HG02884 (cell line): ENCODE measurements around the gene TEX11.
"Not testable (repeated sequence)": the region's sequence is repeated elsewhere in the genome, so short reads cannot be mapped to it uniquely, and the experiment has no call there.

Experiments used
- ATAC-seq: cut with Tn5 transposase; IDR thresholded peaks from one replicate; pipeline ENCODE4 v1.9.1; 2021; ENCODE audit warnings: mild to moderate bottlenecking, moderate library complexity; ENCODE audit not compliant: unreplicated experiment

Gene TEX11

DNA sequence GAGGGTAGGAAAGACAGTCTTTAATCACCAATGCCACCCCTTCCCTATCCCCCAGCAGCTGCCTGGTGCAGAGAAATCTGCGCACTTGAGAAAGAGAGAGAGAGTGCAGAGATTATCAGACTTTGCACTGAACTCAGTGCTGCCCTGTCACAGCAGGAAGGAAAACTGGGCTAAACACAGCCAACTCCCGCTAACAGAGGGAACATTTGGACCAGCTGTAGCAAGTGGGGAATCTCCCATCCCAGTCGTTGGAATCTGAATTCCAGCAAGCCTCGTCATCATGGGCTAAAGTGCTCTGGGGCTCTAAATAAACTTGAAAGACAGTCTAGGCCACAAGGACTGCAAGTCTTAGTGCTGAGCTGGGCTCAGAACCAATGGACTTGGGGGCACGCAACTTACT, 295.2 kb downstream of the TEX11 start:
- ATAC-seq = no peak

DNA sequence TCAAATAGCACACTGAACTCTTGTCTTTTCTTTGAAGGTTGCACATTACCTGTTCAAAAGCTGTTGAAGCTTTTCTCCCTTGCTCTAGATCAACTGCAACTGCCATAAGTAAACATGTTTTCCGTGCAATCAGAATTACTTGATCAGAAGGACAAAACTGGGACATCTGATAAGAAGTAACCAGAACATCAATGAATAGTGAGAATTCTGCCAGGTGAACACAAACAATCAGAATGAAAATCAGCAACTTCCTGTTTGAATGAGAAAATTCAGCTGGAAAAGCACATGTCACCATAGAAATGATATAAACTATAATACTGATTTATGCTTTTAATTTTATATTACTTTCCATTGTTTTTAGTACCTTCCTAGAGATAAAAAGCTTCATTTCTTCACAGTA, 303.2 kb downstream of the TEX11 start:
- ATAC-seq = no peak

DNA sequence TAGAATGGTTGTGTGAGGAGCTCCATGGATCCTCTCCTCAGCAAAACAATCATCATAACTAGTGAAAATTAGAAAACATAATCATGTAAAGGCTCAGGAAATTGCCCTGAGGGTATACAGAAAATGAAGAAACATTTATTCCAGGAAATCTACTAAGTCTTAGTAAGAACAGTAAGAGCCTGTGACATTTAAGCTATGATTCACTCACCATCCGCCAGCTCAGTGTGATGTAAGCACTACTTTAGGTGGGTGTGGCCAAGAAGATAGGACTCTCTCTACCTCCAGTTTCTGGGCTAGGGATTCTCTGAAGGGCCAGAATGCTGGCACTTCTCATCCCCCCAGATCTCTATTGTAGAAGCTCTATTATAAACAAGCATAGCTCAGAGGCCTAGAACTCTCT, 316.4 kb downstream of the TEX11 start:
- ATAC-seq = no peak

DNA sequence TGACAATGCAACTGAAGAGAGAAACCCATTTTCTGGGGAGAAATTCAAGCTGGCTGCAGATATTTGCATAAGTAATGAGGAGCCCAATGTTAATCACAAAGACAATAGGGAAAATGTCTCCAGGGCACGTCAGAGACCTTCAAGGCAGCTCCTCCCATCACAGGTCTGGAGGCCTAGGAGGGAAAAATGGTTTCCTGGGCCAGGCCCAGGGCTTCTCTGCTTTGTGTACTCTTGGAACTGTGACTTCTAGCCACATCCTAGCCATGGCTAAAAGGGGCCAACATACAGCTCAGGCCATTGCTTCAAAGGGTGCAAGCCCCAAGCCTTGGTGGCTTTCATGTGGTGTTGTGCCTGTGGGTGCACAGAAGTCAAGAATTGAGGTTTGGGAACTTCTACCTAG, 321.4 kb downstream of the TEX11 start:
- not testable (repeated sequence) for ATAC-seq

DNA sequence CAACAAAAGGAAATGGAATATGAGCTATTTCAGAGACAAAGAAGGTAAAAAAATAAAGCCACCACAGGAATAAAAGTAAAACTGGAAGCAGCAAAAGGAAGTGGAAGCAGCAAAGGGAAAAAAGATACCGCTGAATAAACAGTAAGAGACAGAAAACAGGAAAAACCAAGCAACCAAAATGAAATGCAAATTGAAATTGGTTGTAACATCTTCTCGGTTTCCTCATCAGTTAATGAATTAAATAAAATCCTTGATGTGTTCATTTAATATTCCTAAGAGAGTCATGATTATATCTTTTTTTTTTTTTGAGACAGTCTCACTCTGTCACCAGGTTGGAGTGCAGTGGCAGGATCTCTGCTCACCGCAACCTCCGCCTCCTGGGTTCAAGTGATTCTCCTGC, 331.1 kb downstream of the TEX11 start:
- ATAC-seq = no peak

DNA sequence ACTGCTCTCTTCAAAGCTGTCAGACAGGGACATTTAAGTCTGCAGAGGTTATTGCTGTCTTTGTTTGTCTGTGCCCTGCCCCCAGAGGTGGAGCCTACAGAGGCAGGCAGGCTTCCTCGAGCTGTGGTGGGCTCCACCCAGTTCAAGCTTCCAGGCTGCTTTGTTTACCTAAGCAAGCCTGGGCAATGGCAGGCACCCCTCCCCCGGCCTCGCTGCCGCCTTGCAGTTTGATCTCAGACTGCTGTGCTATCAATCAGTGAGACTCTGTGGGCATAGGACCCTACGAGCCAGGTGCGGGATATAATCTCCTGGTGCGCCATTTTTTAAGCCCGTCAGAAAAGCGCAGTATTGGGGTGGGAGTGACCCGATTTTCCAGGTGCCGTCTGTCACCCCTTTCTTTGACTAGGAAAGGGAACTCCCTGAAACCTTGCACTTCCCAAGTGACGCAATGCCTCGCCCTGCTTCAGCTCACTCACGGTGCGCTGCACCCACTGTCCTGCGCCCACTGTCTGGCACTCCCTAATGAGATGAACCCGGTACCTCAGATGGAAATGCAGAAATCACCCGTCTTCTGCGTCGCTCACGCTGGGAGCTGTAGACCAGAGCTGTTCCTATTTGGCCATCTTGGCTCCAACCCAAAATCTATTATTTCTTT, 338.5 kb downstream of the TEX11 start:
- ATAC-seq = not testable (repeated sequence)

DNA sequence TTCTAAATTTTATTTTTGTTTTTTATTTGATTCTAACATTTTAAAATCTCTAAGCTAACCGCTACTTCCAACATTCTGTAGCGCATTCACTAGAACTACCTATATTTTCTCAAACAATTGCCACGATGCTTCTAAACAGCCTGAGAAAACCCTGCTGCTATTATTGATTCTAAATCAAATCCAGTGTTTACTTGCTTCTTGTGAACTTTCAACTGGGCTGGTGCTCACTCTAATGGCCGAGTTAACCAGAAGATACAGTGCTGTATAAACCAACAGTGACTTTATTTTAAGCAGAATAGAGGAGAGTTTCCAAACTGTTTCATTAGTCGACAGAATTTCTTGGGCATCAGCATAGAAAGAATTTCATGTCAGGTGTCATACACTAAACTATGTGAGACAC, 353.6 kb downstream of the TEX11 start:
- no peak for ATAC-seq

DNA sequence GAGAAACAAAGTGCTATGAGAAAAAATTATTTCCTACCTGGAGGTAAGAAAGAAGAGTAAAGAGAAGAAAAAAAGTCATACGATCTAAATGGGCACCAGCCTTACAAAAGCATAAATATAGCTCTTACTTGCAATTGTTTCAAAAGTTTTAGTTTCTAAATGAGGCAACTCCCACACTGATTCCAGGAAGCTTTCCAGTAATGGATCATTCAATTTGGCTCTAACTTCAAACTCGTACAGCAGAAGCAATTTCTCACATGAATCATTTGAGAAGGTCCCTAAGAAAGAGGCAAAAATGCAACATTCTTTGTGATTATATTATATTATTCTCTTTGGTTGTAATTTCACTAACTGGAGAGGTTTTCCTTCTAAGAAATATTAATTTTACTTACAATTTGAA, 354.0 kb downstream of the TEX11 start:
- ATAC-seq = no peak

DNA sequence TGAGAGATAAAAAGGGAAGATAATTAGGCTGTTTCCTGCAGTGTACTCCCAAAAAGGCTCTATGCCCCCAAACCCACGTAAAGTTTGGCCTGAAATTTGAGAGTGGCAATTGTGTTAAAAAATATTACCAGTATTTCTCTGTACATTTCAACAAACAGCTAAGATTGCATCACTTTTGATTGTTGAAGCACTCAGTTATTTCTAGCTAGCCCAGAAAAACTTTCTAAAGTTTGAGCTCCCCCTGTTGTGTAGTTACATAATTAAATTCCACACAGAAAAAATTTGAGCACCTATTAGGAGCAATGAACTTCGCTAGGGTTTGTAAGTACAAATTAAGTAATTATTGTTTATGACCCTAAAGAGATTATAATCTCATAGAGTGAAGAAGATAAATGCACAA, 354.4 kb downstream of the TEX11 start:
- no peak for ATAC-seq

DNA sequence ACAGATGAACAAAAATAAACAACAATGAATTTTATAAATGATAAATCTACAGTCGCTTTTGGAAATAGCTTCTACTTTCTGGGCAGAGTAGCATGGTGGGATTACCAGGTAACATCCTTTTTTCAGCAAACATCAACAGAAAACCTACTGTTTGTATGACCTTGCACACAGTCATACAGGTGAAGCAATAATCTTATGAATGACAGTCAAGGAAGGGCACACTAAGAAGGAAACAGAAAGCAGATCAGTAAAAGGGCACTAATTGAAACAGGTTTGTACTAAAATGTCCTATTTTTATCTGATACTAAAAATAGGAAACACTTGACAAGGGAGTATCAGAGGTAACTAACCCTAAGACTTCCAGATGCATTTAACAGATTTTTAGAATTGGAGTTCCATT, 355.0 kb downstream of the TEX11 start:
- no peak for ATAC-seq

DNA sequence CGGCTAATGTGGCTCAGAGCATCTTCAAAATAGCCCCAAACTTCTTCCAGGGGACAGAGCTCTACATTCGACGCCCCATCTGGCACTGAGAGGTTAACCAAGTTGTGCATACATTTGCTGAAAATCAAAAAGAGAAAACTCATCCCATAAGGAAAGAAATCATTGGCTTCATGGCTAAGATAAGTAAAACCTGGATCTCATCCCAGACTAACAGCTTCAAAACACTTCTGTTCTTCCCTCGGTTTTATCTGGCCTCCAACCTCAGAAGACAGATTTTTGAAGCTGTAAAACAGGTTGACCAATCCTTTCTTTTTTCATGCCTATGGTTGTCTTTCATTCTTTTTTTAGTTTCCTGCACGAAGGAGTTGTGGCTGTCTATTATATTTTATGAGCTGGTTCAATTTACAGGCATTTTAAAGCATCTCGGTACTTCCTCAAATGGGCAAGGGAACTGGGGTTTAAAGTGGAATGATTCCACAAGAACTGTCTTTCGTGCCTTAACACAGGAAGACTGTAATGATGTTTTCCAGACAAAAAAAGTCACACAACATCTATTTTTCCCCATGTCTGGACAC, 356.3 kb downstream of the TEX11 start:
- ATAC-seq = no peak

DNA sequence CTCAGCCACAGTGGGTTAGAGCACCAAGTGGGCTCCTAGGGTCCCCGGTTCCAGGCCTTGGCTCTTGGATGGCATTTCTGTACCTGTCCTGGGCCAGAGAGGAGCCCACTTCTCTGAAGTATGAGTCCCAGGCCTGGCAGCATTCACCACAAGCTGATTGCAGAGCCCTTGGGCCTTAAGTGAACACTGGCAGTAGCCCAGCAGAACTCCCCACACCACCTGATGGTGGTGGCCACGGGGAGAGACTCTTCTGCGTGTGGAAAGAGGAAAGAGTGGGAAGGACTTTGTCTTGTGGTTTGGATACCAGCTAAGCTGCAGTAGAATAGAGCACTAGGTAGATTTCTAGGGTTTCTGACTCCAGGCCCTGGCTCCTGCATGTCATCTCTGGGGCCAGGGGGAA, 359.1 kb downstream of the TEX11 start:
- no peak for ATAC-seq

DNA sequence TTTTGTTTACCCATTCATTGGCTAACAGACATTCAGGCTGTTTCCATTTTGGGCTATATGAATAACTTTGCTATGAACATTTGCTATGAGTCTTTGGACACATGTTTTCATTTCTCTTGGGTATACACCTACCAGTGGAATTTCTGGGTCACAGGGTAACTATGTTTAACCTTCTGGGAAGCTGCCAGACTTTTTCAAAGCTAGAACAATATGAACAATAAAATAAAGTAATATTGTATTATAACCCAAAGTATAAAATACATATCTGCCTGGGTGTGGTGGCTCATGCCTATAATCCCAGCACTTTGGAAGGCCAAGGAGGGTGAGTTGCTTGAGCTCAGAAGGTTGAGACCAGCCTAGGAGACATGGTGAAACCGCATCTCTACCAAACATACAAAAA, 373.3 kb downstream of the TEX11 start:
- ATAC-seq = no peak

DNA sequence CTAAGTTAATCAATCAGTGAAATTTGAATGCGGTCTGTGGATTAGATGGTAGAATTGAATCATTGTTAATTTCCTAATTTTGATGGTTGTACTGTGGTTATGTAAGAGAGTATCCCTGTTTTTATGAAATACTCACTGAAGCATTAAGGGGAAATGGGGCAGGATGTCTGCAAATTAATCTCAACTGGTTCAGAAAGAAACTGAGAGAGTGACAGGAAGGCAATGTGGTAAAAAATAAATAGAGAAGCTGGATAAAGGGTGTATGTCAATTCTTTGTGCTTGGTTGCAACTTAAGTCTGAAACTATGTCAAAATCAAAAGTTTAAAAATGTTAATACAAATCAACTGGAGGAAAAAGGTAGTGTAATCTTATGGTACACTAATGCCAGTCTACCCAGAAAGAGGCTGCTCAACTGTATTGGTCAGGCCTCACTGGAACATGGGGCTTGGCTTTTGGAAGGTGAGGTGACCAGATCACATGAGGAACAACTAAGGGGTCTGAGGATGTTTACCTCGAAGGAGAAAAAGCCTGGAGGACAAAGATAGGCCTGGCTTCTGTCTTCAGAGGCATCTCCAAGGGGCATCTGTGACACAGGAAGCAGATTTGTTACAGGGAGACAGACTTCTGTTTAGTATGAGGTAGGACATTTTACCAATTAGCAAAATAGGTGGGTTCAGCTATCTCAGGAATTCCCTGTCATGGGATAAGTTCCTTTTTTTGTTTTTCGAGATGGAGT, 380.7 kb downstream of the TEX11 start:
- no peak for ATAC-seq

DNA sequence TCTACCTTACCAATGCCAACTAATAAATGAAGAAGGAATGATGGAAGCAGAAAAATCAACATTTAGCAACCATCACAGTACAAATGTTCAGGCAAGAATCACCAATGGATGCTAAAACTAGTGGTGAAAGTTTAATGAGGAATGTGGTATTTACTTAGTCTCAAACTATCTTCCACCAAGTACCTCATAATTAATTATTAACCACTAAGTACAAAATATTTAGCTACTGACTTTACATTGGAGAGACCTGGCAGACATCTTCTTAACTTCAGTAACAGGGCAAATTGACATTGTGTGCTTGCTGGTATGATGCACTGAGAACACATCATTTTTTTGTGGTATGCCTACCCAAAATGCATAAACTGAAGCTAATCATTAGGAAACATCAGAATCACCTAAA, 381.5 kb downstream of the TEX11 start:
- no peak for ATAC-seq

DNA sequence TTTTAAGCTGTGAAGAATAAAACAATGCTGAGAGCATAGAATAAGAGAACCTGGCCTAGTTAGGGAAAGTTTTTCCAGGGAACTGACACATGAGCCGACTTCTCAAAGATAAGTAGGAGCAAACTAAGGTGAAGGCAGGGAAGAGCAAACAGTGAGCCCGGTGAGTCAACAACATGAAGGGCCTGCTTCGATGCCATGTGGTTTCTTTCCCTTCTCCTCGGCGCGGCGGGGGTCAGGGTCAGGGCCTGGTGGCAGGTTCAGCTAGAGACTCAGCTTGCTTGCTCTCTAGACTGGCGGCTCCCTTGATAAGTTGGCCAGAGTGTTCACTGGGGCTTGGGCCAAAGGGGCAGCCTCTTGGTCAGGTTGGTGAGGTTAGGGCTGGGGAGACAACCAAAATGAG, 382.8 kb downstream of the TEX11 start:
- ATAC-seq = no peak

DNA sequence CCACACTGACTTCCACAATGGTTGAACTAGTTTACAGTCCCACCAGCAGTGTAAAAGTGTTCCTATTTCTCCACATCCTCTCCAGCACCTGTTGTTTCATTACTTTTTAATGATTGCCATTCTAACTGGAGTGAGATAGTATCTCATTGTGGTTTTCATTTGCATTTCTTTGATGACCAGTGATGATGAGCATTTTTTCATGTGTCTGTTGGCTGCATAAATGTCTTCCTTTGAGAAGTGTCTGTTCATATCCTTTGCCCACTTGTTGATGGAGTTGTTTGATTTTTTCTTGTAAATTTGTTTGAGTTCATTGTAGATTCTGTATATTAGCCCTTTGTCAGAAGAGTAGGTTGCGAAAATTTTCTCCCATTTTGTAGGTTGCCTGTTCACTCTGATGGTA, 392.8 kb downstream of the TEX11 start:
- ATAC-seq = not testable (repeated sequence)

DNA sequence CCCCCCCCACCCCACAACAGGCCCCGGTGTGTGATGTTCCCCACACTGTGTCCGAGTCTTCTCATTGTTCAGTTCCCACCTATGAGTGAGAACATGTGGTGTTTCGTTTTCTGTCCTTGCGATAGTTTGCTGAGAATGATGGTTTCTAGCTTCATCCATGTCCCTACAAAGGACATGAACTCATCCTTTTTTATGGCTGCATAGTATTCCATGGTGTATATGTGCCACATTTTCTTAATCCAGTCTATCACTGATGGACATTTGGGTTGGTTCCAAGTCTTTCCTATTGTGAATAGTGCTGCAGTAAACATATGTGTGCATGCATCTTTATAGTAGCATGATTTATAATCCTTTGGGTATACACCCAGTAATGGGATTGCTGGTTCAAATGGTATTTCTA, 393.2 kb downstream of the TEX11 start:
- not testable (repeated sequence) for ATAC-seq

DNA sequence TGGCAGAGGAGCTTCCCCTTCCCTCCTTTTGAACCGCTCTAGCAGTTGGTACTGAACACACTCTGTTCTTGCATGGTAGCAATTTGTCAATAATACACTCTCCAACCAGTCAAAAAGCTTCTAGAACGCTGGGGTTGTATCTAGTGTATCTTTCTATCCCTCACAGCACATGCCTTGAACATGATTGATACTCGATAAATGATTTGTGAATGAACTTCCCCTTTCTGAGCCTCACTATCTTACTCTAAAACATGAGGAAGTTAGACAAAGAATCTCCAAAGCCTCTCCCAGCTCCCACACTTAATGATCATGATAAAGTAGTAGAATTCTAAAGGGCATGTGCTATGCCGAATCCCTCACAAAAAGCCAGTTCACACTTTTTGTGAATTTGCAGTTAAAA, 399.4 kb downstream of the TEX11 start:
- ATAC-seq = no peak

DNA sequence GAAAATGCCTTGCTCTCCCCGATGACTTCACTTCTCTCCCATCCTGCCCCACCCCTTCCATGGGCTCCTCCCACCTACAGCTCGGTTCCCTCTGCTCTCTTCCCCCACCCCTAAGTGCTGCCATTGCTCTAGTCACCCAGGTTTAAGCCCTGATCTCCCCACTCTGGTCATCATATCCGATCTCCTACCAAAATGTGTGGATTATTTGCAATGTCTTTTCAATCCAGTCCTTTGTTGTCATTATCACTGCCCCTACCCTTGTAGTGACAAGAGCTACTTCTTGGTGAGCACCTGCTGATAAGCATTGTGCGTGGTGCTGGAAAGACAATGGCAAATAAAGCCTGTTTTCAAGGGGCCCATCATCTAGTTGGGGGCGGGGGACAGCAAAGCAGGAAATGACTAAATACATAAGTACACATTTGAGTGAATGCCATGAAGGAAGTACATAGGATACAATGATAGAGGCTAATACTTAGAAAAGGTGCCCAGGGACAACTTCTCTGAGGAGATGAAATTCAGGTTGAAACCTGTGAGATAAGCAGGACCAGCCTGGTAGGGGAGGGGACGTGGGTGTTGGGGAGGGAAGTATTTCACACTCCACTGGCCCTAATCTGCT, 400.1 kb downstream of the TEX11 start:
- ATAC-seq = no peak

DNA sequence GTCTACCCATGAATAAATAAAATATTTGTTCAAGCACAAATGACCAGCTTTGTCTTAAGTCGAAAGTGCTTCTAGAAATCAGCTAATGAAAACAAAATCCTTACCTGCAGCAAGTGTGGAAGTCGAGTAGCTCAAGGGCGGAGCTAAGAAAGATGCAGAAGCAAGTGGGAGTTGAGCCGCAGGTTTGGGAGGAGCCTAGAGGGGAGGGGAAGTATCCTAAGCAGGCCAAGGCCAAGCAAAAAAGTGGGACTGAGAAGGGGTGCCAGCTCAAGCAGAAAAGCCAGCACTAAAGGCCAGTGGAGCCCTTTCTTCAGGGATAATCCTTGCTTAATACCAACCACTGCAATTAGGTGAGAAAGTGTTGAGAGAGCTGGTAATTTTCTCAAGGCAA, 403.1 kb downstream of the TEX11 start:
- ATAC-seq = no peak
